Prostate gland (tissue), 2 donors: ENCODE results near the gene NPTX1.

Source experiments
- CTCF ChIP-seq, 4 experiments: fragments of 200-600 bp in 2 of 4; fragments of 450-650 bp in 2 of 4; sonication (generic) in 2 of 4; IDR thresholded peaks; 1 replicate in 3 of 4; 2 replicates in 1 of 4; pipeline ENCODE4 v1.5.1; 2016 to 2019; ENCODE audit warnings: antibody characterized with exemption in 4 of 4, mild to moderate bottlenecking in 2 of 4, moderate library complexity in 2 of 4
- POLR2A ChIP-seq: fragments of 450-650 bp; IDR thresholded peaks from one replicate; pipeline ENCODE4 v1.6.1; 2016; ENCODE audit warnings: antibody characterized with exemption, mild to moderate bottlenecking

- TF ChIP-seq CTCF (IDR thresholded peaks at IDR 0.05) (no peak), POLR2A (no peak)
These were observed 36.9 kb downstream of the NPTX1 start for GRCh38 chr17:80439499-80439898.
